Measurements from ENCODE around the gene VDAC2.

Gene VDAC2

GRCh38 chr10:75254739-75255138, 44.1 kb downstream of the VDAC2 start:
- no peak for DNase-seq

- DNase-seq: no peak
These were observed 50.4 kb downstream of the VDAC2 start for GRCh38 chr10:75260990-75261389.

- DNase-seq: no peak
These were observed 51.5 kb downstream of the VDAC2 start for GRCh38 chr10:75261813-75262705.

- no peak for DNase-seq
These were observed 53.2 kb downstream of the VDAC2 start for GRCh38 chr10:75263806-75264205.

- DNase-seq: no peak
These were observed 55.3 kb downstream of the VDAC2 start for GRCh38 chr10:75265856-75266255.

GRCh38 chr10:75266945-75267344, 56.3 kb downstream of the VDAC2 start:
- DNase-seq: no peak

- no peak for DNase-seq
These were observed 59.0 kb downstream of the VDAC2 start for GRCh38 chr10:75269605-75270004.

GRCh38 chr10:75272094-75272493, 61.5 kb downstream of the VDAC2 start:
- no peak for DNase-seq

- DNase-seq: no peak
These were observed 62.3 kb downstream of the VDAC2 start for GRCh38 chr10:75272896-75273295.

- DNase-seq: no peak
These were observed 65.7 kb downstream of the VDAC2 start for GRCh38 chr10:75276069-75276872.

GRCh38 chr10:75280236-75280635, 69.6 kb downstream of the VDAC2 start:
- DNase-seq: no peak
